ENCODE data around the gene COL1A1.

COL1A1 gene

DNA sequence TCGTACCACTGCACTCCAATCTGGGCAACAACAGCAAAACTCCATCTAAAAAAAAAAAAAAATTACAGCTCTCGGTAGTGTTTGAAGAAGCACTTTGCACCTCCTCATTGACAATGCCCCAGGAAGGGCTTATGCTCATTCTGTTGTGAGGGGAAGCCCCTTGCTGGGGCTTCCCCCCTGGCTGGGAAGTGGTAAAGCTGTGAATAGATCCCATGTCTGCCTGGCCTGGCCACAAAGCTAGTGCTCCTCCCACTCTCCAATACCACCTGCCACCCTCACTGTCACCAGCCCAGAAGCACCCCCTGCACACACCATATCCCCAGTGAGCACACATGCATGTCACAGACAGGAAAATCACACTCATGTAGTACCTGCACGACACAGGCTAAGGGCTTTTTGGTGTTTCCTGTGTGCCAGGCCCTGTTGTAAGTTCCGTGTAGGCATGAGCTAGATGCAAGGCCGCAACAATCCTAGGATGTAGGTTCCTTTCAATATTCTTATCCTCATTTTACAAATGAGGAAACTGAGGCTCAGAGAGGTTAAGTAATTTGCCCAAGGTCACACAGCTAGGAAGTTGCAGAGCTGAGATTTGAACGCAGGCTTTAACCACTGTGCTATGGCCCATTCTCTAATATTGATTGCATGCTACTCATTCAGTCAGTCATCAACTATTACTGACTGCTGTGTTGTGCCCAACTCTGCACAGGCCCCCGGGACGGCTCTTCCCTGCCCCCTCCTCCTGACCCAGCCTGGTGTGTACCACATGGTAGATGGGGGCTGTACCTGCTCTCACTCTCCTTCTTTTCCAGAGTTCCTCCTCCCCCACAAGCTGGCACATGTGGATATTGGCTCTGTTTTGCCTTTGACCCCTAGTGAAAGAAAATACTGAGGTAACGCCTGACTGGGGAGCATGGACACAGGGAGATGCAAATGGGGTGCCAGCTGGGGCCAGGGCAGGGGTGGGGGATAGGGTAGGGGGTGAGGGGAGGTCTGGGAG, 11.9 kb upstream of the COL1A1 start:
- DNase-seq (ENCODE audit: low spot score): peak; percentile 25
- FAIRE-seq: no peak

DNA sequence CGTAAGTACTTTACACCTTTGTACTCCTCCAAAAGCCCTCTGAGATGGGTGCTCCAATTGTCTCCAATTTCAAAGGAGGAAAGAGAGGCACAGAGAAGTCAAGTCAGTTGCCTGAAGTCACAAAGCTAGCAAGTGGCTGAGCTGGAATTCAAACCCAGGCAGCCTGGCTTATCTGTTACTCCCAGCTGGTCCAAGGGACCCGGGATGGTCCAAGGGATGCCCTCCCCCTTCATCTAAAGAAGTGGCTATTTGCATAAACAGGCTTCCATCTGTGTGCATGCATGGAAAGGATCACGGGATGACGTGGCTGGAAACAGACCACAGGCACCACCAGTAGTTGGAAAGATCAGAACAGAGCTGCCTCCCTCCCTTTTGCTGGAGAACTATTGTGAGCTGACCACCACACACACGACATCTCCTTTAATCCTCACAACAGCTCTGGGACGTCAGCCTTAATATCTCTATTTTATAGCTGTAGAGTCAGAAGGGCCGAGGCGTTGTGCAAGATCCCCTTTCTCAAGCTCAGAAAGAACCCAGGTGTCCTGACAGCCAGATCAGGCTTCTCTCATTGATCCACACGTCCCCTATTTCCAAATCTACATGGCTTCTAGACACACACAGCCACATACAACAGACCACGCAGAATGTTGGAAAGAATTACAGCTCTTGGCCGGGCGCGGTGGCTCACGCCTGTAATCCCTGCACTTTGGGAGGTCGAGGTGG, 10.9 kb upstream of the COL1A1 start:
- DNase-seq (ENCODE audit: low spot score): no peak

DNA sequence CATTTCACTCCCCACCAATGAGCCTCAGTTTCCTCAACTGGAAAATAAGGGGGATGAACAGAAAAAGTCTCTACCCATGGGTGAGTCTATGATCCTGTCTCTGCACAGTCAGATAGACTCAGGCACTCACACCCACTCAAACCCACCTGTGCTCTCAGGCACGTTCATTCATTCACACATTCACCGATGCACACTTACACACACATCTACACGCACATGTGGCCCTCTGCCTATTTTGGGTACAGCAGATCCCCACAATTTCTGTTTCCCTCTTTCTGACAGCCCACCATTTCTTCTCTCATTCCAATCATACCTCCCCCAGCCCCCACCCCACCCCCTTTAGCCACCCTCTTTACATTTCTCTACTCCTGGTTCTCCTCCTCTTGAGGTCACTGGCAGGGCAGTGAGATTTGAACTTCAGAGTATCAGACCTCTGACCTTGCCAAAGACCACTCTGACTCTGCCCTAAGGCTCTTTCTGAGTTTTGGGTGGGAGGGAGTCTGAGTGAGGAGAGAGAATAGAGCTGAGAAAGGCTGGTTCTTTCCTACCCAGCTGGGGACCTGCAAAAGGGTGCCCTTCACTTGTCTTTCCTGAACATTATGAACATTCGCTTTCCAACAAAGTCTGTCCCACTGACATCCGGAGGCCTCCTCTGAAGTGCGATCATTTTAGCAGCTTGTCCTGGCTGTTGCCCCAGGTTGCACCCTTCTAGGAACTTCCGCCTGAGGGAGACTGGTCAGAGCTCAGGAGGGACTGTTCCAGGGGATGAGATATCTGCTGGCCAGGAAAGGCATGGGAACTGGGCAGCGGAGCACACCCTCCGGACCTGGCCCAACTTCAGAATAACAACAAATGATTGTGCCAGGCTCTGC, 10.1 kb upstream of the COL1A1 start:
- FAIRE-seq (no peak), DNase-seq (ENCODE audit: low spot score) (no peak)

More for the DNA sequence above, 10.9 kb upstream of the COL1A1 start:
- FAIRE-seq: no peak

DNA sequence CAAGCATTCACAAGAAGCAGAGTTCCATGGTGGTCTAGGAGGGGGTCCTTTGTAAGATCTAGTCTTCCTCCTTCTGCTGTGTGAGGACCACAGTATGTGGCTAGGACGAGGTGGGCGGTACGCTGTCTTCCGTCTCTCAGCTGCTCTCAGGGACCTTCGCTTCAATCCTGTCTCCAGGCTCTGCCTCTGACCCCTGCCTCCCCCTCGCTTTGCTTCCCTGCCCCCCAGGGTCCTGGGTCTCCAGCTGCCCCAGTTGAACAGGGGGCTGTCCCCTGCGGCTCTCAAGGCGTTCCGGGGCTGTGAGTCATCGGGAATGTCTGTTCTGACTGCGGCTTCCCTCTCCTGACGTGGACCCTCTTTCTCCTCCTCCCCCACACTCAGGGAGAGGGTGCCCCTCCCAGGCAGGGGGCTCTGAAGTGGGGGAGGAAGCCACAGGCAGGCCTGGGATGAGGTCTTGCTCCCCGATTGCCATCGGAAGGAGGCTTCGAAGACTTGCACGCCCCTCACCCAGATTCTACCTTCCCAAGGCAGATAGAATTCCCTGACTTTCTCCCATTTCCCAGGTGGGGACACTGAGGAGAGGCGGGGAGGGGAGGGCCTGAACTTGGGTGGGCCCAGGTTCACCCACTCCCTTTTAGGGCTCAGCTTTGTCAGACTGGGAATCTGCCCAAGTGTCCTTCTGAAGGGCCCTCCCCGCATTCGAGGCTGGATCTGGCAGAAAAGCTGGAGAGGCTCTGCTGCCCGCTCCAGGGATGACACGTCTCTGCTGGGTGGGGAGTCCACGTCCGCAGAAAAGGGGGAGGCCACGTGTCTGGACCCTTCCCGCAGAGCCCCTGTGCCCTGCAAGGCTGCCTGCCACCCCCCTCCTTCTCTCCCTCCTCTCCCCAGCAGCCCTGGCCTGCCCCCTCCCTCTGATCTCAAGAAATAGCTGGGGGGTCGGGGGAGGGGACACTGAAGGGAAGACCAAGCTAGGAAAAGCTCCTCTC, 9.1 kb upstream of the COL1A1 start:
- DNase-seq (ENCODE audit: low spot score): peak; percentile 98
- FAIRE-seq: peak; percentile 90

DNA sequence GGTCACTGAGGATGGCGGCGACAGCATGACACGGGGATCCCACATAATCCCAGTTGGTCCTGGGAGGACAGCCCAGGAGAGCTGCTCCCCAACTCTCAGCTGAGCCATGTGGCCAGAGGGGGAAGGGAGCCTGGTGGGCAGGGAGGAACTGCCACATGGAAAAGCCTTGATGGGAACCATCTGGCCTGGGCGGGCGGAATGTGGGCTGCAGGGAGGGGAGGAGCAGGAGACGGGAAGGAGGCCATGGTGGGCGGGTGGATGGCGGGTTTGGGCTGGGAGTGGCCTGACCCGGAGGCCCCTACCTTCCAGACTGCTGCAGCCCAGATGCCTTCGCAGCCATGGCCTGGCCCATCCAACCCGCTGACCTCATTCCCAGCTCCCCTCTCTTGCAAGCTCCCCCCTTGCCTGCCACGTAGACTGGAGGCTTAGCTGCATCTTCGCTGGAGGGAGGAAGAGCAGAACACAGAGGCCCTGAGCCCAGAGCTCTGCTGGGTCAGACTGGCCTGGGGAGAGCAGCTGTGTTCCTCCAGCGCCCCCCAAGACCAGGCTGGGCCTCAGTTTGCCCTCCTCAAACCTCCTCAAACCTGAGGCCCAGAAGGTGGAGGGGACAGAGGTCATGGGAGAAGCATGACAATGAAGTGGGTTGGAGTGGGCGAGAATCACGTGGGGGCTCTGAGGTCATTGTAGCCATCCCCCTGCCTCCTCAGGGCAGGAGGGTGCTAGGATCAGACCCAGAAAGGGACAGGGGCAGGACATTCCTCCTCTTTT, 8.2 kb upstream of the COL1A1 start:
- no peak for FAIRE-seq
- DNase-seq (ENCODE audit: low spot score): peak; percentile 55

DNA sequence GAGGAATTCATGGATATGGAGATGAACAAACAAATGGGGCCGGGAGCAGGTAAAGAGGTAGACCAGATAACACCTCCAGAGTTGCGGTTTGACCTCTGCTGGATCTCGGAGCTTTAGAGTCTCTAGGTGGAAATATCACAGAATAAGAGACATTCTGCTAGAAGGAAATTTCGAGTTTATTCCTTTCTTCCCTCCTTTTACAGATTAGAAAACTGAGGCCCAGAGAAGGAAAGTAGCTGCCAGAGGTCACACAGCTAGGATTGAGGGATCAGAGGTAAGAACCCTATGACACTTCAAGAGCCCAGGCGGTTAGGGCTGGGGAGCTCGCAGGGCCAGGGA, 7.7 kb upstream of the COL1A1 start:
- no peak for FAIRE-seq
- DNase-seq (ENCODE audit: low spot score): no peak

DNA sequence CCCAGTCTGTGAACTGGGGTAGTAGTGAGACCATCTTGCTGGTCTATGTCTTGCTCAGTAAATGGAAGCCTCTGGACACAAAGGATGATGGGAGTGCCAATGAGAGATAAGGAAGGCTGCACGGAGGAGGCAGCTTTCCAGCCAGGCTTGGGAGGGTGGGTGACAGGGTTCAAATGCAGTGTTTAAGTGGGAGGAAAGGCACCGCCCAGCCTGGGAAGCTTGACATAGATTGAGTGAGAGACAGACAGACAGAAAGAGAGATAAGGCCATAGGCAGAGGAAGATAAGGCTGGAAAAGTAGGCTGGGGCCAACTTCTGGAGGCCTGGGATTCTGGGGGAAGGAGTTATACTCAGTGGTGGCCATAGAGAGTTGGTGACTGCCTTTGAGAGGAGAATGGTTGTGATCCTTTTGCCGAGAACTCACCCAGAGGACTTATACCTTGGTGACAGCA, 7.2 kb upstream of the COL1A1 start:
- FAIRE-seq: no peak

DNA sequence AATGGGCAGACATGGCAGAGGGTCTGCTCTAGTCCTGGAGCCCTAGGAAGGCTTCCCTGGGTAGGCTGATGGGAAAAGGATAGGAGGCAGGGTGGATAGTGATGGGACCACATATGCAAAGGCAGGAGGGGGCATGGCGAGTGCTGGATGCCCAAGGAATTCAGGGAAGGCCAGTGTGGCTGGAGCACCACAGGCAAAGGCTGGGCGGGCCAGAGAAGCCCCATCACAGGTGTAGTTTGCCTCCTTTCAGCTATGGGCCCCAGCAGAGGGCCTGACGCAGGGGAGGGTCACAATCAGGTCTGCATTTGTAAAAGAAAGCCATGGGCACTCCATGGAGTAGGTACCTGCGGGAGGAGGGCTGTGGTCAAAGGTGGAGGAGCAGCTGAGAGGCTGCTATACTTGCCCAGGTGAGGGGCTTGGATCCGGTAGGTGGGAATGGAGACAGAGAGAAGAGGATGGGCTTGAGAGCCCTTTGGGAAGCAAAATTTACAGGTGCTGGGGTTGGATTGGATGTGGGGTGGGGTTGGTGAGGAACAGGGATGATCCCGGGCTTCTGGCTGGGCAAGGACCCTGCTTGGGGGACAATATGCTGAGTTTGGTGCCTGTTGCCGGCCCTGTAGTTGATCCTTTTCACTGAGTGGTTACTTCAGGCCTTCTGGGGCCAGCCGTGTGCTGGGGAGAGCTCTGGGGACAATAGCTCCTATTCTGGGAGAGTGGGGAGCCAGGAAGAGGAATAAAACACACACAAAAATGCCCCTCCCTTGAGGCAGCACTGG, 6.5 kb upstream of the COL1A1 start:
- FAIRE-seq: no peak
- DNase-seq (ENCODE audit: low spot score): no peak

More for the DNA sequence above, 7.2 kb upstream of the COL1A1 start:
- no peak for DNase-seq (ENCODE audit: low spot score)

DNA sequence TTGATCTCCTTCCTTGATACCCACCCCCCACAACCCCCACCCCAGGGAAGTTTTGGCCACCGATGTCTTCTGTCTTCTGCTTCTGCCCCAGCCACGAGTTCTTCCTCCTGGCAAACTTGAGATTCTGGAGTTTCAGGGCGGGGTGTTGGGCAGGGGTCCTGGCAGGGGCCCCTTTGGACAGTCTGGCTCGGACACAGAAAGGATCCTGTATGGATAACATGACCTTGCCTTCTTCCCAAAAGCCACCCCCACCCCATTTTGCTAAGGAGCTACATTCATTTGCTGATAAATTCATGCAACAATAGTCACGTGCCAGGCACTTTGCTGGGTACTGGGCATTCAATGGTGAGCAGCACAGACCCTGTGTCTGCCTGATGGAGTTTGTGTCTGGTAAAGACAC, 5.9 kb upstream of the COL1A1 start:
- no peak for DNase-seq (ENCODE audit: low spot score)
- no peak for FAIRE-seq

DNA sequence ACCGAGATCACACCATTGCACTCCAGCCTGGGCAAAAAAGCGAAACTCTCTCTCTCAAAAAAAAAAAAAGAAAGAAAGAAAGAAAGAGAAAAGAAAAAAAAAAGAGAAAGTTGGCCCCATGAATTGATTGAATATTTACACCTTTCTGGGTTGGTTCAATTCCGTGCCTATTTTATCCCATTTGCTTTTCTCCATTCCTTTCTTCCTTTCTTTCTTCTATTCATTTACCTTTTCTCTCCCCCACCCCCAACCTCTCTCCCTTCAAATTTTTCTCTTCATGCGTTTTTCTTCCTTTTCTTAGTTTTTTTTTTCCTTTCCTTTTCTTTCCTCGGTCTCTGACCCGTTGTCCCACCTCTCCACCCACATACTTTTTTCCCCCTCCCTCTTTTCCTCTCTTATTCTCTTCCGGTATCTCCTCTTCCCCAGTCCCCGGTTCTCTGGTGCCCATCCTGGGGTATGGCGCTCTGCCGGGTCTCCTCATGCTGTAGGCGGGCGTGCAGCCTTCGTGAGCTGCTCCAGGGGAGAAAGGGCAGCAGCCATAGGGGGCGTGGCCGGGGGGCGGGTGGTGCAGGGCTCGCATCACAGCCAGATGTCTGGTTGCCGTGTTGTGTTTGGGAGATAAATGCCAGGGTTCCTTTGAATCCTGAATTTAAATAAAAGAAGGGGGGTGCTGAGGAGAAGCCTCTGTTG, 5.3 kb upstream of the COL1A1 start:
- FAIRE-seq (no peak), DNase-seq (ENCODE audit: low spot score) (no peak)

DNA sequence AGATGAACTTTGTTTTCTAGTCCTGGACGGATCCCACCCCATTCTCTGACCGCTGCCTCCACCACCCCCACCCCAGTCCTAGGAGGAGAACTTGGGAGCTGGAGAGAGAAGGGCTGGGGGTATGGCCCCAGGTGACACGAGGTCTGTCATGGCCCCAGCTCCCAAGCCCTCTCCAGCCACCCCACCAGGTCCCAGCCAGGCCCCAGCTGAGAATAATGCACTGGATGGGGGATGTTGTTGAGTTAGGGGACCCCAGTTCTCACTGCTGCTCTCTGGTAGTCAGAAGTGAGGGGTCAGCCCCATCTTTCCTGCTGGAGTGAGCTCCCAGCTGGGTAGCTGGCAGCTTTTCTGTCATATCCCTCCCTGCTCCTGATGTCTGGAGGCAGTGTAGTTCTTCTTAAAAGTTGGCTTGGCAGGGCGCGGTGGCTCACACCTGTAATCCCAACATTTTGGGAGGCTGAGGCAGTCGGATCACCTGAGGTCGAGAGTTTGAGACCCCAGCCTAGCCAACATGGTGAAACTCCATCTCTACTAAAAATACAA, 4.6 kb upstream of the COL1A1 start:
- FAIRE-seq: no peak

DNA sequence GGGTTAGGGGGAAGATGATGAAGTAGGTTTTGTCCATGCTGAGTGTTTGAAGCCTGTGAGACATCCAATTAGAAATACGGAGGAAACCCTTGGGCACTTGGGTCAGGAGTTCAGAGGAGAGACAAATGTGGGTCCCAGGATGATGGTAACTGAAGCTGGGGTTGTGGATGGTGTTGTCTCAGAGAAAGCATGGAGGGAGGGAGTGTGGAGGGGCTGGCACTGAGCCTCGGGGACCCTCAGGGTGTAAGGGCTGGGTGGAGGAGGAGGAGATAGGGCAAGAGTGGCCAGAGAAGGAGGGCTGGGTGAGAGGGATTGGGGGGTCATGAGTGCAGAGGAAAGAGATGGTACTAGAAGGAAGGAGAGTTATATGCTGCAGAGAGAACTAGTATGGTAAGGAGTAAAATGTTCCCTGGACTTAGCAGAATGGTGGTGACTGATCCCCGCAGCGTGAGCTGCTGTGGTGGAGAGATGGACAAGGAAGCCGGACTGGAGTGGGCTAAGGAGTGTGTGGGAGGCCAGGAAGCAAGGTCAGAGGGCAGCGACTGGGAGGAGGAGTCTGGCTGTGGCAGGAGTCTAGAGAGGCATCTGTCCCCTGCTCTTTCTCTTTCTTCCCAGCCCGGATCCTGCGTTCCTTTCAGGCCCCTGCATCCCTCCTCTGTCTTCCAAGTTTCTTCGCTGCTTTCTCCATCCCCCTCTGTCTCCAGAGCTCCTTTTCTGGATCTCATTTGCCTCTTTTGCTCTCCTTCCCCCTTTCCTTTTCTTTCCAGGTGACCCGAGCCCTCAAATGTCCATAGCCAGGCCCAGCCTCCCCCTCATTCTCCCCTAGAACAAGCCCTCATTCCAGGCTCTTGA, 3.9 kb upstream of the COL1A1 start:
- peak; percentile 24 for DNase-seq (ENCODE audit: low spot score)
- no peak for FAIRE-seq

More for the DNA sequence above, 4.6 kb upstream of the COL1A1 start:
- no peak for DNase-seq (ENCODE audit: low spot score)

DNA sequence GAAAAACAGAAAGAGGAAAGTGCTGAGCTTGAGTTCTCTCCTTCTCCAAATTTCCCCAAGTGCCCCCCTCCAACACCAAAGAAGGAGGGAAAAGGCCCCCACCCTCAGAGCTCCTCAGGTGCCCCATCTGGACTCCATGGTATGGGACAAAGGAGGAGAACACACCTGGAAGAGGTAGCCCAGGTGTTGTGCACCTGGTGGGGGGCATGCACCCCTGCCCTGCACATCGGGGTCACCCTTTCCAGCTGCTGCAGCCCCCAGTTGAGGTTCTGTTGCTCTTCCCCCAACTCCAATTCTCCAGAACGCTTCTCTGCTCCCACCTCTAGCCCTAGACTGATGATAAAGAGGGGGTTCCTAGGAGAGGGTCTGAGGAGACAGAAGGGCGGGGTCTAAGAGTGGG, 3.0 kb upstream of the COL1A1 start:
- no peak for DNase-seq (ENCODE audit: low spot score)
- FAIRE-seq: no peak

DNA sequence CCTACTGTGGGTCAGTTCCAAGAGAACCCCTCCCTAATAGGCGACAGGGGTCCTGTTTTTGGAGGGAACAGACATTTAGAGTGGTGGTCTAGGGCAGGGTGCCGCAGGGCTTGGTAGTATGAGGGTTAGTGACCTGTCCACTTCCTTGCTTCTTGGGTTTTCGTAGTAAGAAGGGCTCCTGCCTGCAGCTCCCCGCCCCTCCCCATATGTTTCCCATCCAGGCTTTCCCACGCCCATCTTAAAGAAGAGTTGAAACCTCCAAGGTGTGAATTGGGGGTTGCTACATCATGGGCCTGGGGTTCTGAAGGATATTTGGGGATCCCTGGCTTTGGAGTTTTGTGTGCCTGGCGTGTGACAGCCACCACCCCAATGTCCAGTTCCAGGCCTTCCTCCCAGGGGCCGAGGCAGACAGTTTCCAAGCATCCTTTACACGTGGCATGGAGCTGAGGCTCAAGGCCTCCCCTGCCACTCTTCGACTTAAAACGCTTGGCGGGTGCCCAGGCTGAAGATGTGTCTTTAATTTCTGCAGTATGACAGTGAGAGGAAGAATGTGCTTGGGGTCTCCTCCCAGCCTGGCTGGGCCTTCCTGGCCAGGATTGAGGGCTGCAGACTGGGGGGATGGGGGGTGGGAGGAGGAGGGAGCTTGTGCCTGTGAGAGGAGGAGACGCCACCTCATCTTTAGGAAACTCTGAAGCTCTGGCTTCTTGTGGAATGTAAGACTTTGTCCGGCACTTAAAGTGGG, 2.3 kb upstream of the COL1A1 start:
- no peak for FAIRE-seq

DNA sequence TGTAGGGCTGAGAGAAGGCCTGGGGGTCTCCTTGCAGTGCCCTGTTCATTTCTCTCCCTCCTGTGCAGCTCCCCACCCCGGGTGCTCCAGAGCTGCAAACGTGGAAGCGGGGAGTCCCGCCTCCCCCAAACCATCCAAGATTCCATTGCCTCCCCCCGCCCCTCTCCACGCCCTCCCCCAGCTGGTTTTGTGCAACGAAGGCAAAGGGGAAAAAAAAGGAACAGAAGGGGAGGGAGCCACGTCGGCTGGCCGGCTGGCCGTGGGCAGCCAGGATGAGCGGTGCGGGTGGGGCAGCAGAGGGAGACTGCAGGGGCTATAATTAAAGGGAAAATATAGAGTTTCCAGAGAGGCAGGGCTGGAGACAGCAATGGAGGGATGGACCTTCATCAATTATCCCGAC, 1.7 kb upstream of the COL1A1 start:
- FAIRE-seq: no peak

More for the DNA sequence above, 2.3 kb upstream of the COL1A1 start:
- DNase-seq (ENCODE audit: low spot score): no peak

More for the DNA sequence above, 1.7 kb upstream of the COL1A1 start:
- DNase-seq (ENCODE audit: low spot score): no peak
